GM12873 (cell line): ENCODE measurements around the gene USP2.

Source experiments
- TF ChIP-seq, protein P1 (sequence below): IDR thresholded peaks from 2 replicates; pipeline ENCODE4 v1.5.1; 2012; ENCODE audit warnings: low read depth, mild to moderate bottlenecking, moderate library complexity, low read length, control low read depth; ENCODE audit not compliant: insufficient read depth; ENCODE audit errors: missing control alignments

Gene USP2

GRCh38 chr11:119347242-119347641, 34.2 kb downstream of the USP2 start:
- TF ChIP-seq, protein P1, sequence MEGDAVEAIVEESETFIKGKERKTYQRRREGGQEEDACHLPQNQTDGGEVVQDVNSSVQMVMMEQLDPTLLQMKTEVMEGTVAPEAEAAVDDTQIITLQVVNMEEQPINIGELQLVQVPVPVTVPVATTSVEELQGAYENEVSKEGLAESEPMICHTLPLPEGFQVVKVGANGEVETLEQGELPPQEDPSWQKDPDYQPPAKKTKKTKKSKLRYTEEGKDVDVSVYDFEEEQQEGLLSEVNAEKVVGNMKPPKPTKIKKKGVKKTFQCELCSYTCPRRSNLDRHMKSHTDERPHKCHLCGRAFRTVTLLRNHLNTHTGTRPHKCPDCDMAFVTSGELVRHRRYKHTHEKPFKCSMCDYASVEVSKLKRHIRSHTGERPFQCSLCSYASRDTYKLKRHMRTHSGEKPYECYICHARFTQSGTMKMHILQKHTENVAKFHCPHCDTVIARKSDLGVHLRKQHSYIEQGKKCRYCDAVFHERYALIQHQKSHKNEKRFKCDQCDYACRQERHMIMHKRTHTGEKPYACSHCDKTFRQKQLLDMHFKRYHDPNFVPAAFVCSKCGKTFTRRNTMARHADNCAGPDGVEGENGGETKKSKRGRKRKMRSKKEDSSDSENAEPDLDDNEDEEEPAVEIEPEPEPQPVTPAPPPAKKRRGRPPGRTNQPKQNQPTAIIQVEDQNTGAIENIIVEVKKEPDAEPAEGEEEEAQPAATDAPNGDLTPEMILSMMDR: no peak

GRCh38 chr11:119346605-119347004, 34.9 kb downstream of the USP2 start, which contains the start of gene MFRP:
TSS of gene MFRP (minus strand) at chr11:119346705. CDS start at chr11:119346513, 192 bp downstream.
- TF ChIP-seq, protein P1: no peak

DNA sequence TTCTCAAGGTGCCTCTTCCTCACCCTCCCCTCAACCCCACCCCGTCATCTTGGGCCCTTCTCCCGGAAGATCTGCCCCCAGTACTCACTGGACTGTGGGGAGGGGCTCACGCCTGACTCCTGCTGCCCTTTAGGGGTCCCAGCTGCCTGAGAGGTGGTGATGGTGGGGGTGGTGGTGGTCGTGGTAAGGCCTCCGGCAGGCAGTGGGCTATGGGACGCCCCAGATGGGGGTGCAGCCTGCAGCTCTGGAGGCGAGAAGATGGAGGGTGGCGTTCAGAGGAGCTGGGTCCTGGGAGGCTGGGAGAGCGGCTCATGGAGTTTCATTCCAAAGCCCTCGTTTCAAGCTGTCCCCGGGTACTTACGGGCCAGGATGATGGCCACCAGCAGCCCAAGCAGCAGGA, 35.8 kb downstream of the USP2 start:
- TF ChIP-seq, protein P1: no peak

- TF ChIP-seq, protein P1: no peak
These were observed 37.0 kb downstream of the USP2 start for GRCh38 chr11:119344291-119345010.

DNA sequence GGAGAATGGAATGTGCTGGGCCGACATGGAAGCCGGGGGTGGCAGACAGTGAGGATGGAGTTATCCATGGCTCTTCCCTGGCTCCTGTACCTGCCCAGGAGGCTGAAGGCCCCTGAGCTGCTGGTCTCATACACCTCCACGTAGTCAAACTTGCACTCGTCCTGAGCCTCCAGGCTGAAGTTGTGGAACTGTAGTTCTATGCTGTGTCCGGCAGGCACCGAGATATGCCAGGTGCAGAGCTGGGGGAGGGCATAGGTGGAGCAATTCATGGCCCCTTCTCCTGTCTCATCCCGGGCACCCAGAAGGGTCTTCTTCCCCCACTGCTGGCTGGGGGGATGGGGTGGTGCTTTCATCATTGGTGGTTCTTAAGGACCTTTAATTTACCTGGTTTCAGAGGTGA, 37.8 kb downstream of the USP2 start:
- TF ChIP-seq, protein P1: no peak

DNA sequence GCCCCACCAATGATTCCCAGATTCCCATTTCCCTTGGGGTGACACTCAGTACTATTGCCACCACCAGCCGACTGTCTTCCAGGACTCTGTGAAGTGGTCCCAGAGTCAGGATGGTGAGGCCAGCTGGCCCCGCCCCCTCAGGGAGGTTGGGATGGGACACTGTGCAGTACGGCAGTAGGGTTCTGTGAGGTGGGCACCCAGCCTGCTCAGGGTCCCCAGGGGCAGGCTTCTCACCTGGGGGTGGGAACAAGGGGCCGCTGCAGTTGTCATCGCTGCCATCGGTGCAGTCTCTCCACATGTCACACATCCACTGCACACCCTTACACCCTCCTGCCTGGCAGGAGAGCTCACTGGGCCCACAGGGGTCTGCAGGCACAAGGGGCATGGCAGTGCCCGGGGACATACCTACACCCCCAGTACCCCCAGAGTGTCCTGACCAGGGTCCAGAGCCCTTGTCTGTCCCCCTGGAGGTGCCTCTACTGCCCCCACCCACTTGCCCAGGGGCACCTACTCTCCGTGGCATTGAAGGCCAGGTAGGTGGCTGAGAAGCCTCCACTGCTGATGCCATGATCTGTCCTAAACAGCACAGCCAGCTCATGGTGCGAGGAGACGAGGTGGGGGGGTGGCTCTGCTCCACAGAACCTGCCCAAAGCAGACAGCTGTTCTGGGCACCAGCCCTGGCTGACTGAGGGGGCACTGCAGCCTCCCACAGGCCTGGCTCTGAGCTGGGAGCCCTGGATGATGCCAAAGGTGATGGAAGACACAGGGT, 38.9 kb downstream of the USP2 start:
- TF ChIP-seq, protein P1: no peak

DNA sequence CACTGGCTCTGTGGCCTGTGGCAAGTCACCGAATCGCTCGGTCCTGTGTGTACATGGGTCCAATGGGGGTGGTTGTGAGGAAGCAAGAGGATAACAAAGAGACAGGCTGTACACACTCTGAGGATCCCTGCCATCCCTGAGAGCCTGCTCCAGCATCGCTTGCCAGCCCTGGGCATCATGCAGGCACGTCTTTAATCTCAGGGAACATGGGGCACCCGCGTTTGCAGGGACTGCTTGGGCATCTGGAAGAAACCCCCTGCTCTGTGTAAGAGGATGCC, 39.5 kb downstream of the USP2 start:
- TF ChIP-seq, protein P1: no peak
